HG03108 (cell line): ENCODE measurements around the gene MIS18BP1.
"Not testable (repeated sequence)": the region's sequence is repeated elsewhere in the genome, so short reads cannot be mapped to it uniquely, and the experiment has no call there.

Experiments used
- ATAC-seq: cut with Tn5 transposase; IDR thresholded peaks from one replicate; pipeline ENCODE4 v1.9.1; 2021; ENCODE audit warnings: moderate library complexity; ENCODE audit not compliant: unreplicated experiment

MIS18BP1 gene

GRCh38 chr14:45246691-45247090, 6.3 kb downstream of the MIS18BP1 start:
- no peak for ATAC-seq

- no peak for ATAC-seq
Observed at GRCh38 chr14:45246151-45246550, 6.9 kb downstream of the MIS18BP1 start.

- no peak for ATAC-seq
Observed at GRCh38 chr14:45242706-45243105, 10.3 kb downstream of the MIS18BP1 start.

GRCh38 chr14:45238988-45239387, 14.0 kb downstream of the MIS18BP1 start:
- ATAC-seq, result no peak

- ATAC-seq, result no peak
Observed at GRCh38 chr14:45227566-45227965, 25.4 kb downstream of the MIS18BP1 start.

GRCh38 chr14:45222485-45223262, 30.3 kb downstream of the MIS18BP1 start:
- no peak for ATAC-seq

GRCh38 chr14:45214341-45214740, 38.7 kb downstream of the MIS18BP1 start:
- ATAC-seq, result not testable (repeated sequence)

- not testable (repeated sequence) for ATAC-seq
Observed at GRCh38 chr14:45213716-45214115, 39.3 kb downstream of the MIS18BP1 start.

- no peak for ATAC-seq
Observed at GRCh38 chr14:45212231-45212630, 40.8 kb downstream of the MIS18BP1 start.

- no peak for ATAC-seq
Observed at GRCh38 chr14:45211295-45211694, 41.7 kb downstream of the MIS18BP1 start.

GRCh38 chr14:45210159-45210558, 42.8 kb downstream of the MIS18BP1 start:
- ATAC-seq, result no peak

- ATAC-seq, result no peak
Observed at GRCh38 chr14:45204241-45204640, 48.8 kb downstream of the MIS18BP1 start.

GRCh38 chr14:45201905-45202304, 51.1 kb downstream of the MIS18BP1 start:
- peak; percentile 74 for ATAC-seq

GRCh38 chr14:45199230-45199629, 53.8 kb downstream of the MIS18BP1 start:
- ATAC-seq, result no peak

GRCh38 chr14:45198551-45198950, 54.5 kb downstream of the MIS18BP1 start:
- ATAC-seq, result no peak

- no peak for ATAC-seq
Observed at GRCh38 chr14:45194964-45195363, 58.0 kb downstream of the MIS18BP1 start.

- no peak for ATAC-seq
Observed at GRCh38 chr14:45185100-45185814, 67.7 kb downstream of the MIS18BP1 start.

GRCh38 chr14:45181806-45182205, 71.2 kb downstream of the MIS18BP1 start:
- no peak for ATAC-seq

GRCh38 chr14:45181329-45181728, 71.7 kb downstream of the MIS18BP1 start:
- ATAC-seq, result no peak

- ATAC-seq, result no peak
Observed at GRCh38 chr14:45177076-45177475, 75.9 kb downstream of the MIS18BP1 start.

- ATAC-seq, result no peak
Observed at GRCh38 chr14:45169906-45170305, 83.1 kb downstream of the MIS18BP1 start.

- ATAC-seq, result no peak
Observed at GRCh38 chr14:45156067-45156466, 96.9 kb downstream of the MIS18BP1 start.
